OCI-LY3 (cell line): ENCODE measurements around the gene PPARG.

ENCODE experiments used
- H2AFZ ChIP-seq: fragments of 200-600, 300-600 bp; shearing (Covaris generic); 2 replicates; pipeline ENCODE4 v1.6.0; 2014; ENCODE audit warnings: antibody characterized with exemption, low read depth, low read length
- H3K27ac ChIP-seq: fragments of 200-600, 300-600 bp; sonication (generic); 2 replicates; pipeline ENCODE4 v1.5.1; 2014; ENCODE audit warnings: mild to moderate bottlenecking, low read length, moderate library complexity, mixed read lengths
- H3K27me3 ChIP-seq: fragments of 200-600, 300-600 bp; sonication (generic); 2 replicates; pipeline ENCODE4 v1.6.1; 2014; ENCODE audit warnings: low read depth, low read length, mixed read lengths
- H3K36me3 ChIP-seq: fragments of 200-600, 300-600 bp; sonication (generic); replicated peaks from 2 replicates; pipeline ENCODE3; 2014; ENCODE audit warnings: low read depth, low read length, mixed read lengths
- H3K4me1 ChIP-seq: fragments of 300-600, 200-600 bp; sonication (generic); 2 replicates; pipeline ENCODE4 v1.6.1; 2014; ENCODE audit warnings: low read length, mixed read lengths
- H3K4me2 ChIP-seq: fragments of 200-600, 300-600 bp; sonication (generic); 2 replicates; pipeline ENCODE4 v1.6.1; 2014; ENCODE audit warnings: low read length, mixed read lengths
- H3K4me3 ChIP-seq: fragments of 300-600, 200-600 bp; sonication (generic); 2 replicates; pipeline ENCODE4 v1.5.1; 2014; ENCODE audit warnings: antibody characterized with exemption, mild to moderate bottlenecking, low read length, moderate library complexity
- H3K79me2 ChIP-seq: fragments of 300-600, 200-600 bp; shearing (Covaris generic); 2 replicates; pipeline ENCODE4 v1.6.1; 2014; ENCODE audit warnings: mild to moderate bottlenecking, low read length, mixed read lengths
- H3K9ac ChIP-seq: fragments of 300-600, 200-600 bp; shearing (Covaris generic); 2 replicates; pipeline ENCODE4 v1.6.0; 2014; ENCODE audit warnings: mild to moderate bottlenecking, low read length, moderate library complexity
- H3K9me3 ChIP-seq: fragments of 200-600, 300-600 bp; shearing (Covaris generic); 2 replicates; pipeline ENCODE4 v1.6.1; 2014; ENCODE audit warnings: low read length, mixed read lengths; ENCODE audit not compliant: insufficient read depth
- H4K20me1 ChIP-seq: fragments of 200-600, 300-600 bp; sonication (generic); 2 replicates; pipeline ENCODE4 v1.6.1; 2016; ENCODE audit warnings: low read length, mixed read lengths; ENCODE audit not compliant: insufficient read depth
- CTCF ChIP-seq: fragments of 200-600, 300-600 bp; sonication (generic); IDR thresholded peaks from 2 replicates; pipeline ENCODE4 v1.5.1; 2014; ENCODE audit warnings: antibody characterized with exemption, low read length, low read depth
- EZH2phosphoT487 ChIP-seq: fragments of 200-600 bp; shearing (Covaris generic); IDR thresholded peaks from 2 replicates; pipeline ENCODE4 v1.6.1; 2018; ENCODE audit warnings: antibody characterized with exemption, mixed run types, low read depth

The PPARG gene

GRCh38 chr3:12301513-12301912 is 12.6 kb downstream of the PPARG start:
- H3K27me3 ChIP-seq: no peaks in the 10 kb centered on the region
- H3K4me2 ChIP-seq: no peak overlapping the region
- H3K36me3 ChIP-seq: no peaks in the 10 kb centered on the region
- H3K9me3 ChIP-seq: no peaks in the 10 kb centered on the region
- no peak overlapping the region for H3K9ac ChIP-seq
- no peaks in the 10 kb centered on the region for H4K20me1 ChIP-seq
- no peak overlapping the region for H3K27ac ChIP-seq
- peaks cover 19% of the 10 kb centered on the region for H3K4me1 ChIP-seq
- no peak overlapping the region for H2AFZ ChIP-seq
- no peaks in the 10 kb centered on the region for H3K79me2 ChIP-seq
- no peak overlapping the region for H3K4me3 ChIP-seq
- TF ChIP-seq CTCF: no peak
- no peak for TF ChIP-seq EZH2phosphoT487

DNA sequence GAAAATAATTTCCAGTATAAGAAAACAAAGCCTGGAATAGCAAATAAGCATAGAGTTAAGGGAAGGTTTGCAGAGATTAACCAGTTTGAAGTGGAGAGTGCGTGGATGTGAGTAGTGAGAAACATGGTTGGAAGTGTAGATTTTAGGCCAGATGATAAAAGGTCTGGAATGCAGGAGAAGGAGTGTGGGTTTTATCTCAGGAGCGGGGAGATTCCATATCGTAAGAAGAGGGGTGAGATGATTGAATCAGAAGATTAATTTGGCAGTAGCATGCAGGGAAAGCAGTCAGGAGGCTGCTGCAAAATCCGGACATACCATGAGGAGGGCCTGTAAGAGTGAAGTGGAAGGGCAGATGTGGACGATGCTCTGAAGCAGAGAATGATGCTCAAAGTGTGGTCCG is 13.7 kb downstream of the PPARG start:
- H2AFZ ChIP-seq: no peak overlapping the region
- no peaks in the 10 kb centered on the region for H3K79me2 ChIP-seq
- TF ChIP-seq CTCF (no peak), EZH2phosphoT487 (no peak)
- no peak overlapping the region for H3K4me3 ChIP-seq
- H3K9me3 ChIP-seq: no peaks in the 10 kb centered on the region
- no peaks in the 10 kb centered on the region for H3K27me3 ChIP-seq
- no peak overlapping the region for H3K9ac ChIP-seq
- H3K4me1 ChIP-seq: peaks cover 19% of the 10 kb centered on the region
- H4K20me1 ChIP-seq: no peaks in the 10 kb centered on the region
- no peaks in the 10 kb centered on the region for H3K36me3 ChIP-seq
- H3K4me2 ChIP-seq: no peak overlapping the region
- H3K27ac ChIP-seq: no peak overlapping the region

GRCh38 chr3:12303534-12303933 is 14.7 kb downstream of the PPARG start:
- Histone ChIP-seq H3K27ac (peak overlapping the region; percentile 33), H3K4me2 (peak overlapping the region; percentile 16), H3K27me3 (no peaks in the 10 kb centered on the region), H3K4me1 (peaks cover 19% of the 10 kb centered on the region), H3K4me3 (no peak overlapping the region), H2AFZ (no peak overlapping the region; the same call in 1 of the 2 replicates), H3K36me3 (no peaks in the 10 kb centered on the region), H4K20me1 (no peaks in the 10 kb centered on the region), H3K9ac (no peak overlapping the region), H3K9me3 (no peaks in the 10 kb centered on the region), H3K79me2 (no peaks in the 10 kb centered on the region)
- no peak for TF ChIP-seq CTCF
- TF ChIP-seq EZH2phosphoT487: no peak

- Histone ChIP-seq H3K4me2 (peak overlapping the region; percentile 16), H3K27ac (no peak overlapping the region), H3K4me1 (peaks cover 19% of the 10 kb centered on the region)
Measured at GRCh38 chr3:12303993-12304392, 15.1 kb downstream of the PPARG start.

More at GRCh38 chr3:12303993-12304392, 15.1 kb downstream of the PPARG start:
- no peaks in the 10 kb centered on the region for H3K9me3 ChIP-seq
- H3K36me3 ChIP-seq: no peaks in the 10 kb centered on the region
- no peaks in the 10 kb centered on the region for H3K79me2 ChIP-seq
- H4K20me1 ChIP-seq: no peaks in the 10 kb centered on the region
- H3K4me3 ChIP-seq: no peak overlapping the region
- H2AFZ ChIP-seq: no peak overlapping the region; the same call in 1 of the 2 replicates
- no peaks in the 10 kb centered on the region for H3K27me3 ChIP-seq
- no peak for TF ChIP-seq EZH2phosphoT487
- TF ChIP-seq CTCF: no peak
- no peak overlapping the region for H3K9ac ChIP-seq
